ENCODE measurements around the gene NTRK1.
A peak's percentile ranks its signal among the peaks of the same experiment; 100 is the strongest.
"Not testable (repeated sequence)": the region's sequence is repeated elsewhere in the genome, so short reads cannot be mapped to it uniquely, and the experiment has no call there.

Gene NTRK1

DNA sequence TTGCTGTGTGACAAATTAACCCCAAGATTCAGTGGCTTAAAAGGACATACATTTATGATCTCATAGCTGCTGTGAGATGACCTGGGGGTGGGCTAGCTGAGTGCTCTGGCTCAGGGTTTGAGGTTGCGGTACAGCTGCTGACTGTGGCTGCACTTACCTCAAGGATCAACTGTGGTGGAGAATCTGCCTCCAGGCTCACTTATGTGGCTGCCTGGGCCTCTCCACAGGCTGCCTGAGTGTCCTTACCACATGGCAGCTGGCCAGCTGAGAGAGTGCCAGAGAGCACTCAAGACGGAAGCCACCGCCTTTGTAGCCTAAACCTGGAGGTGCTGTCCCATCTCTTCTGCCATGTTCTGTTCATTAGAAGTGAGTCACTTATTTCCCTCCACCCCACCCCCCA lies 65.5 kb downstream of the NTRK1 start:
- no peak for DNase-seq (ENCODE audit: low spot score)
- TF ChIP-seq CTCF (IDR thresholded peaks at IDR 0.05; ENCODE audit: extremely low read depth, missing control alignments) = no peak

DNA sequence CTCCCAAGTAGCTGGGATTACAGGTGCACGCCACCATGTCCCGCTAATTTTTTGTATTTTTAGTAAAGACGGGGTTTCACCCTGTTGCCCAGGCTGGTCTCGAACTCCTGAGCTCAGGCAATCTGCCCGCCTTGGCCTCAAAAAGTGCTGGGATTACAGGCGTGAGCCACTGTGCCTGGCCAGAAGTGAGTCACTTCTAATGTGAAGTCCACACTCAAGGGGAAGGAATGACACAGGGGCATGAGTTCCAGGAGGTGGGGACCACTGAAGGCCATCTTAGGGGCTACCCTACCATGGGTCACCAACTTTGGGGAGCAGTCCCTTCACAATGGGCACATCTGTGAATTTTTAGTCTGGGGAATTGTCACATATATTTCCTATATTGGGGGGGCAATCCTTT lies 66.0 kb downstream of the NTRK1 start:
- not testable (repeated sequence) for DNase-seq (ENCODE audit: low spot score)

DNA sequence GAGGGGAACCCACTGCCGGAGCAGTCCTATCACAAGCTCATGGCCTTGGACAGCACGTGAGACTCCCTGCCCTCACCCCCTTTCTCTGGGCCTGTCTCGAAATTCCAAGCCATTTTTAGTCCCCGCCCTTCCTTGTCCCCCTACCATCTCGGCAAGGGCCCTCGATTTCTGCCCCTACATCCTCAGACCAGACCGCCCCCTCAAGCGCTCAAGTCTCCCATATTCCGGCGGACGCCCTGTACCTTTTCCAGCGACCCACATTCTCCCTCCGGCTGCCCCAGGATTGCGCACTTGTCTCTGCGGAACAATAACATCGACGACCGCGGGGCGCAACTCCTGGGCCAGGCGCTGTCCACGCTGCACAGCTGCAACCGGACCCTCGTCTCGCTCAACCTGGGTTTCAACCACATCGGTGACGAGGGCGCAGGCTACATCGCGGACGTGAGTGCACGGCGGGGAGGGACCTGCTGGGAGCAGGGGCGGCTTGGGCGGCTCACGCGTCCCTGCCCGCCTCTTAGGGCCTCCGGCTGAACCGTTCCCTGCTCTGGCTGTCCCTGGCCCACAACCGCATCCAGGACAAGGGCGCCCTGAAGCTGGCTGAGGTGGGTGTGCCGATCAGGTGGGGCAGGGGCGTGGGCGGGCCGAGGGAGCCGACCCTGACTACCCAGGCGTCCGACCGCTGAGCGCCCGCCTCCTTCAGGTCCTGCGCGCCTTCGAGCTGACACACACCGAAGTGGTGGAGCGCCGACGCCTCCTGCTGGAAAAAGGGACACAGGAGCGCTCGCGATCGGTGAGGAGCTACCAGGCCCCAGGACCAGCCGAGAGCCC lies 66.8 kb downstream of the NTRK1 start:
- peak; percentile 68 for DNase-seq (ENCODE audit: low spot score)

GRCh38 chr1:156928043-156928602 lies 67.5 kb downstream of the NTRK1 start:
- no peak for DNase-seq (ENCODE audit: low spot score)
- no peak for TF ChIP-seq CTCF (IDR thresholded peaks at IDR 0.05; ENCODE audit: extremely low read depth, missing control alignments)

More for the DNA sequence above, 66.8 kb downstream of the NTRK1 start:
- peak; percentile 17 for TF ChIP-seq CTCF (IDR thresholded peaks at IDR 0.05; ENCODE audit: extremely low read depth, missing control alignments)

DNA sequence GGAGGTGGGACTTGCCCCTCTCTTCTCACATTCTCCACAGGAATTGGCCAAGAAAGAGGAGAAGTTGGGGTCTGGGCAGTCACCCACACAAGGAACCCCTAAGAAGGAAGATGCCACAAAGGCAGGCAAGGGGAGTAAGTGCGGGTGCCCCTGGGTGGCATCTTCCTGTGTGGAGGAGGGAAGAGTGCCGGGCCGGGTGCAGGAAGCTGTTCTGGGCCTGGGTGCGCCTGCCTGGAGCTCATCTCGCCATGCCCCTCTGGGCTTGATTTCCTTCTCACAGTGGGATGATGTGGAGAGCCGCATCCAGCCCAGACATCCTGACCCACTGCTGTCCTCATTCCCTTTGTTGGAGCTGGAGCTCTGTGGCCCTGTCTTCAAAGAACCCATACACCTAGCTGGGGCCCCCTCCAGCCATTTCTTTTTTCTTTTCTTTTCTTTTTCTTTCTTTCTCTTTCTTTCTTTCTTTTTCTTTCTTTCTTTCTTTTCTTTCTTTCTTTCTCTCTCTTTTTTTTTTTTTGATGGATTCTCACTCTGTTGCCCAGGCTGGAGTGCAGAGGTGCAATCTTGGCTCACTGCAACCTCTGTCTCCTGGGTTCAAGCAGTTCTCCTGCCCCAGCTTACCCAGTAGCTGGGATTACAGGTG lies 69.1 kb downstream of the NTRK1 start:
- DNase-seq (ENCODE audit: low spot score) = no peak
- no peak for TF ChIP-seq CTCF (IDR thresholded peaks at IDR 0.05; ENCODE audit: extremely low read depth, missing control alignments)

- no peak for TF ChIP-seq CTCF (IDR thresholded peaks at IDR 0.05; ENCODE audit: extremely low read depth, missing control alignments)
- DNase-seq (ENCODE audit: low spot score) = no peak
Measured at GRCh38 chr1:156930483-156930882, 69.8 kb downstream of the NTRK1 start.

Measured in GM20000 (cell line).